GM23338 (cell line): ENCODE measurements around the gene ENTPD6. TPM values are rescaled to one million over a fixed set of nuclear protein-coding genes. Genes with fewer than 3 reads are reported as not detected.

Experiments used
- ZNF331 ChIP-seq: fragments of 250-450 bp; sonication (Bioruptor Pico); IDR thresholded peaks from 2 replicates; pipeline ENCODE4 v1.5.0; 2020; ENCODE audit warnings: low read depth, mild to moderate bottlenecking, moderate library complexity
- ZNF462 ChIP-seq: fragments of 250-450 bp; sonication (Bioruptor Pico); IDR thresholded peaks from 2 replicates; pipeline ENCODE4 v1.5.0; 2020; ENCODE audit warnings: mild to moderate bottlenecking, moderate library complexity
- polyA plus RNA-seq: library from polyadenylated mRNA; unstranded; fragments of >200 nt; fragmentation: Nextera tagmentation; extraction: Ambion mirVana; gene quantifications from 2 replicates; pipeline ENCODE4 v1.2.1, GENCODE V29; 2016
- total RNA-seq: library from RNA; depleted of rRNA; stranded (reverse); fragments of >200 nt; shearing (Covaris generic); gene quantifications from 2 replicates; pipeline ENCODE4 v1.2.3, GENCODE V29; 2014
- TF ChIP-seq, protein P1 (sequence below): IDR thresholded peaks from one replicate; pipeline ENCODE4 v1.6.1; 2018; ENCODE audit warnings: antibody characterized with exemption; ENCODE audit not compliant: unreplicated experiment

The ENTPD6 gene
- total and polyA plus RNA-seq, 2 experiments from 2014 or later, result 19.3 to 45.9 TPM

- TF ChIP-seq, protein P1, sequence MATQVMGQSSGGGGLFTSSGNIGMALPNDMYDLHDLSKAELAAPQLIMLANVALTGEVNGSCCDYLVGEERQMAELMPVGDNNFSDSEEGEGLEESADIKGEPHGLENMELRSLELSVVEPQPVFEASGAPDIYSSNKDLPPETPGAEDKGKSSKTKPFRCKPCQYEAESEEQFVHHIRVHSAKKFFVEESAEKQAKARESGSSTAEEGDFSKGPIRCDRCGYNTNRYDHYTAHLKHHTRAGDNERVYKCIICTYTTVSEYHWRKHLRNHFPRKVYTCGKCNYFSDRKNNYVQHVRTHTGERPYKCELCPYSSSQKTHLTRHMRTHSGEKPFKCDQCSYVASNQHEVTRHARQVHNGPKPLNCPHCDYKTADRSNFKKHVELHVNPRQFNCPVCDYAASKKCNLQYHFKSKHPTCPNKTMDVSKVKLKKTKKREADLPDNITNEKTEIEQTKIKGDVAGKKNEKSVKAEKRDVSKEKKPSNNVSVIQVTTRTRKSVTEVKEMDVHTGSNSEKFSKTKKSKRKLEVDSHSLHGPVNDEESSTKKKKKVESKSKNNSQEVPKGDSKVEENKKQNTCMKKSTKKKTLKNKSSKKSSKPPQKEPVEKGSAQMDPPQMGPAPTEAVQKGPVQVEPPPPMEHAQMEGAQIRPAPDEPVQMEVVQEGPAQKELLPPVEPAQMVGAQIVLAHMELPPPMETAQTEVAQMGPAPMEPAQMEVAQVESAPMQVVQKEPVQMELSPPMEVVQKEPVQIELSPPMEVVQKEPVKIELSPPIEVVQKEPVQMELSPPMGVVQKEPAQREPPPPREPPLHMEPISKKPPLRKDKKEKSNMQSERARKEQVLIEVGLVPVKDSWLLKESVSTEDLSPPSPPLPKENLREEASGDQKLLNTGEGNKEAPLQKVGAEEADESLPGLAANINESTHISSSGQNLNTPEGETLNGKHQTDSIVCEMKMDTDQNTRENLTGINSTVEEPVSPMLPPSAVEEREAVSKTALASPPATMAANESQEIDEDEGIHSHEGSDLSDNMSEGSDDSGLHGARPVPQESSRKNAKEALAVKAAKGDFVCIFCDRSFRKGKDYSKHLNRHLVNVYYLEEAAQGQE, result no peak
- TF ChIP-seq ZNF331 (CRISPR knock-in tag) (no peak), ZNF462 (CRISPR knock-in tag) (no peak)
These were observed 57.3 kb downstream of the ENTPD6 start (continued) for GRCh38 chr20:25252686-25253421.
